GM18873 (cell line): Measurements from ENCODE around the gene MYO9B.
"Not testable (repeated sequence)": the region's sequence is repeated elsewhere in the genome, so short reads cannot be mapped to it uniquely, and the experiment has no call there.

Source experiments
- ATAC-seq: cut with Tn5 transposase; IDR thresholded peaks from one replicate; pipeline ENCODE4 v1.9.1; 2021; ENCODE audit warnings: mild to moderate bottlenecking, moderate library complexity, moderate number of reproducible peaks; ENCODE audit not compliant: unreplicated experiment, low FRiP score

Gene MYO9B

GRCh38 chr19:17088552-17088951 lies 13.0 kb downstream of the MYO9B start:
- no peak for ATAC-seq

GRCh38 chr19:17090583-17090982 lies 15.0 kb downstream of the MYO9B start:
- ATAC-seq = no peak

- no peak for ATAC-seq
Measured at GRCh38 chr19:17091758-17092333, 16.3 kb downstream of the MYO9B start.

GRCh38 chr19:17092696-17093095 lies 17.1 kb downstream of the MYO9B start:
- ATAC-seq = no peak

- ATAC-seq = not testable (repeated sequence)
Measured at GRCh38 chr19:17094694-17095093, 19.1 kb downstream of the MYO9B start.

- no peak for ATAC-seq
Measured at GRCh38 chr19:17095141-17095919, 19.8 kb downstream of the MYO9B start.

GRCh38 chr19:17097593-17098126 lies 22.1 kb downstream of the MYO9B start:
- no peak for ATAC-seq

GRCh38 chr19:17098326-17098725 lies 22.7 kb downstream of the MYO9B start:
- no peak for ATAC-seq

- ATAC-seq = no peak
Measured at GRCh38 chr19:17101686-17102628, 26.4 kb downstream of the MYO9B start.

GRCh38 chr19:17103177-17103576 lies 27.6 kb downstream of the MYO9B start:
- no peak for ATAC-seq

GRCh38 chr19:17104679-17105078 lies 29.1 kb downstream of the MYO9B start:
- no peak for ATAC-seq

GRCh38 chr19:17105556-17105955 lies 30.0 kb downstream of the MYO9B start:
- ATAC-seq = peak; percentile 42

- not testable (repeated sequence) for ATAC-seq
Measured at GRCh38 chr19:17106964-17107363, 31.4 kb downstream of the MYO9B start.

- no peak for ATAC-seq
Measured at GRCh38 chr19:17107546-17108452, 32.2 kb downstream of the MYO9B start.

- ATAC-seq = no peak
Measured at GRCh38 chr19:17108453-17108784, 32.8 kb downstream of the MYO9B start.

GRCh38 chr19:17109300-17109699 lies 33.7 kb downstream of the MYO9B start:
- ATAC-seq = no peak

- no peak for ATAC-seq
Measured at GRCh38 chr19:17109962-17110598, 34.5 kb downstream of the MYO9B start.

GRCh38 chr19:17110599-17110966 lies 35.0 kb downstream of the MYO9B start:
- ATAC-seq = no peak

- no peak for ATAC-seq
Measured at GRCh38 chr19:17111766-17112165, 36.2 kb downstream of the MYO9B start.
